ENCODE data around the gene OSBPL6. TPM values are rescaled to one million over a fixed set of nuclear protein-coding genes. Genes with fewer than 3 reads are reported as not detected.

Gene OSBPL6
- total RNA-seq, 1 experiment from 2014 or later, result 4.6 TPM

GRCh38 chr2:178275600-178275999, 81.3 kb downstream of the OSBPL6 start:
- Mint-ChIP-seq H3K9me3 (no peaks in the 10 kb centered on the region), H3K4me3 (no peak overlapping the region)

More at GRCh38 chr2:178275600-178275999, 81.3 kb downstream of the OSBPL6 start:
- Mint-ChIP-seq H3K36me3 (ENCODE audit: insufficient read depth in 1 of 3, low read depth in 3 of 3) (no peaks in the 10 kb centered on the region), H3K4me1 (peaks cover 28 to 31% of the 10 kb centered on the region in 2 experiments), H3K27ac (no peak overlapping the region; a peak in 1 of 7 replicates), H3K27me3 (ENCODE audit: low read depth) (no peaks in the 10 kb centered on the region)
- Histone ChIP-seq H3K79me2 (ENCODE audit: insufficient read depth, low read length) (no peaks in the 10 kb centered on the region), H3K27me3 (ENCODE audit: insufficient read depth, low read length) (no peaks in the 10 kb centered on the region), H3K4me1 (ENCODE audit: insufficient read depth, low read length) (peaks cover 6% of the 10 kb centered on the region; the same call in 1 of the 2 replicates), H4K20me1 (ENCODE audit: control insufficient read depth, insufficient read depth, insufficient read length) (no peaks in the 10 kb centered on the region), H2BK120ac (ENCODE audit: low read depth, low read length, poor library complexity, severe bottlenecking) (no peak overlapping the region), H3K56ac (ENCODE audit: insufficient read length, low read depth, low read length) (no peak overlapping the region), H3K23me2 (ENCODE audit: insufficient read length, low read depth, low read length, poor library complexity, severe bottlenecking) (no peaks in the 10 kb centered on the region), H2BK15ac (ENCODE audit: low read depth, low read length) (no peak overlapping the region), H3K9ac (ENCODE audit: extremely low read depth, insufficient read length, low read length) (no peak overlapping the region), H2AFZ (ENCODE audit: low read length) (no peak overlapping the region), H4K5ac (ENCODE audit: insufficient read length, low read depth, low read length) (no peak overlapping the region), H3K79me1 (ENCODE audit: insufficient read depth, low read depth, low read length, poor library complexity, severe bottlenecking) (no peaks in the 10 kb centered on the region), H2BK5ac (ENCODE audit: insufficient read length, low read length) (no peak overlapping the region), H3K23ac (ENCODE audit: insufficient read length, low read depth, low read length) (no peak overlapping the region), H3K9me3 (ENCODE audit: control insufficient read depth, low read depth, low read length) (no peaks in the 10 kb centered on the region), H3K14ac (ENCODE audit: insufficient read depth, low read length) (no peak overlapping the region), H3K4me2 (ENCODE audit: insufficient read depth, insufficient read length, low read length) (no peak overlapping the region), H4K8ac (replicated peaks; ENCODE audit: insufficient read length, low read depth, low read length) (no peak overlapping the region), H3K27ac (ENCODE audit: insufficient read length, low read depth, low read length) (no peak overlapping the region), H2AK5ac (ENCODE audit: insufficient read length, low read length) (no peak overlapping the region), H3K18ac (ENCODE audit: insufficient read length, low read depth, low read length) (no peak overlapping the region), H3K4ac (ENCODE audit: low read depth, low read length) (no peak overlapping the region), H3T11ph (ENCODE audit: low read length) (no peak overlapping the region), H4K91ac (ENCODE audit: insufficient read length, low read depth, low read length) (no peak overlapping the region), H2BK12ac (ENCODE audit: insufficient read length, low read depth, low read length) (no peak overlapping the region), H2BK20ac (ENCODE audit: low read depth, low read length, poor library complexity, severe bottlenecking) (no peak overlapping the region)
- no CpG with 5 or more reads among the region's 5 CpGs for WGBS (ENCODE audit: extremely low coverage, insufficient read length, low lambda C conversion rate)
- no peak for DNase-seq
- TF ChIP-seq CTCF (conservative IDR thresholded peaks at IDR 0.05), result no peak

Measured in H9 (cell line).